Activated CD4-positive, alpha-beta T cell treated with anti-CD3 and anti-CD28 coated beads, Interleukin-2, amount 10 ng/mL, durations not matched to agents 24 days and 14 days (primary cell): ENCODE data around the gene DAB2IP. TPM values are rescaled to one million over a fixed set of nuclear protein-coding genes. Genes with fewer than 3 reads are reported as not detected.

Source experiments
- DNase-seq: peaks from one replicate; pipeline ENCODE4 v3.0.0; 2022
- H3K27ac Mint-ChIP-seq: one replicate; pipeline ENCODE4 v1.8.0; 2022; ENCODE audit warnings: mild to moderate bottlenecking, mixed read lengths
- H3K27me3 Mint-ChIP-seq: one replicate; pipeline ENCODE4 v1.8.0; 2022; ENCODE audit warnings: mixed read lengths
- H3K36me3 Mint-ChIP-seq: one replicate; pipeline ENCODE4 v1.8.0; 2022; ENCODE audit warnings: low read depth, mild to moderate bottlenecking, mixed read lengths
- H3K4me1 Mint-ChIP-seq: one replicate; pipeline ENCODE4 v1.8.0; 2021; ENCODE audit warnings: mixed read lengths
- H3K4me3 Mint-ChIP-seq: one replicate; pipeline ENCODE4 v1.8.0; 2022; ENCODE audit warnings: mild to moderate bottlenecking, moderate library complexity, mixed read lengths
- H3K9me3 Mint-ChIP-seq: one replicate; pipeline ENCODE4 v1.8.0; 2021; ENCODE audit warnings: mixed read lengths
- intact Hi-C: fragments of 100-400 bp; cut with micrococcal nuclease; formaldehyde crosslinking; loops from one replicate; pipeline ENCODE4 v1.15.1; 2023
- total RNA-seq: library from RNA; stranded (reverse); gene quantifications from 2 replicates; pipeline ENCODE4 v1.2.3, GENCODE V29; 2022

Gene DAB2IP
- total RNA-seq, 1 donor from 2014 or later = not detected

- no peak overlapping the region for H3K27ac Mint-ChIP-seq
- H3K27me3 Mint-ChIP-seq = peaks cover 30% of the 10 kb centered on the region
- H3K4me3 Mint-ChIP-seq = no peak overlapping the region
- no peaks in the 10 kb centered on the region for H3K9me3 Mint-ChIP-seq
- H3K4me1 Mint-ChIP-seq = peaks cover 2% of the 10 kb centered on the region
- no peak for DNase-seq
- intact Hi-C loops = no loop called here
- no peaks in the 10 kb centered on the region for H3K36me3 Mint-ChIP-seq
Observed at GRCh38 chr9:121656941-121657470, 5.6 kb downstream of the DAB2IP start.

- H3K27ac Mint-ChIP-seq = no peak overlapping the region
- H3K27me3 Mint-ChIP-seq = peaks cover 26% of the 10 kb centered on the region
- H3K36me3 Mint-ChIP-seq = no peaks in the 10 kb centered on the region
- no peak for DNase-seq
- H3K9me3 Mint-ChIP-seq = no peaks in the 10 kb centered on the region
- H3K4me1 Mint-ChIP-seq = no peaks in the 10 kb centered on the region
- intact Hi-C loops = no loop called here
- H3K4me3 Mint-ChIP-seq = no peak overlapping the region
Observed at GRCh38 chr9:121658166-121658565, 6.7 kb downstream of the DAB2IP start.

GRCh38 chr9:121658591-121658990 is 7.2 kb downstream of the DAB2IP start:
- Mint-ChIP-seq H3K4me1 (no peaks in the 10 kb centered on the region), H3K9me3 (no peaks in the 10 kb centered on the region)
- intact Hi-C loops = no loop called here

DNA sequence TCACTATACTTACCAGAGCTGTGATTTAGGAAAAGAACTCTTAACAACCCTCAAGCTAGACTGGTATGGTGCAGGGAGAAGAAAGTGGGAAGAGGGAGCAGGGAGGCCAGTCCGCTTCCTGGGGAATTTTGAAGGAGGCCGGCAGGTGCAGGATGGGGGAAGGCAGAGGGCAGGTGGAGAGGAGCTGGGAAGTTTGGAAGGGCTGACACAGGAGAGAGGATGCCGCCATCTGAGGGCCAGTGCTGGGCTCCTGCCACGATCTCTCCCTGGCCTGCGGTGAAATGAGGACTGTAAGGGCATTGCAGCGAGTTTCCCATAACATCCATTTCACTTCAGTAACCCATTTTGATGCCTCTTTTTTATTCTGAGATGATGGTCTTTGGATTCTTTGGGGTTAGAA is 8.9 kb downstream of the DAB2IP start:
- DNase-seq = no peak
- Mint-ChIP-seq H3K27me3 (peaks cover 20% of the 10 kb centered on the region), H3K4me3 (no peak overlapping the region), H3K4me1 (no peaks in the 10 kb centered on the region), H3K27ac (no peak overlapping the region), H3K9me3 (no peaks in the 10 kb centered on the region), H3K36me3 (no peaks in the 10 kb centered on the region)
- intact Hi-C loops = no loop called here

More at GRCh38 chr9:121658591-121658990, 7.2 kb downstream of the DAB2IP start:
- H3K4me3 Mint-ChIP-seq = no peak overlapping the region
- no peaks in the 10 kb centered on the region for H3K36me3 Mint-ChIP-seq
- peaks cover 25% of the 10 kb centered on the region for H3K27me3 Mint-ChIP-seq
- no peak overlapping the region for H3K27ac Mint-ChIP-seq
- DNase-seq = no peak

GRCh38 chr9:121660876-121661275 is 9.4 kb downstream of the DAB2IP start:
- intact Hi-C loops = no loop called here
- Mint-ChIP-seq H3K27me3 (peaks cover 20% of the 10 kb centered on the region), H3K27ac (no peak overlapping the region), H3K36me3 (no peaks in the 10 kb centered on the region), H3K9me3 (no peaks in the 10 kb centered on the region), H3K4me3 (no peak overlapping the region), H3K4me1 (no peaks in the 10 kb centered on the region)
- DNase-seq = no peak

DNA sequence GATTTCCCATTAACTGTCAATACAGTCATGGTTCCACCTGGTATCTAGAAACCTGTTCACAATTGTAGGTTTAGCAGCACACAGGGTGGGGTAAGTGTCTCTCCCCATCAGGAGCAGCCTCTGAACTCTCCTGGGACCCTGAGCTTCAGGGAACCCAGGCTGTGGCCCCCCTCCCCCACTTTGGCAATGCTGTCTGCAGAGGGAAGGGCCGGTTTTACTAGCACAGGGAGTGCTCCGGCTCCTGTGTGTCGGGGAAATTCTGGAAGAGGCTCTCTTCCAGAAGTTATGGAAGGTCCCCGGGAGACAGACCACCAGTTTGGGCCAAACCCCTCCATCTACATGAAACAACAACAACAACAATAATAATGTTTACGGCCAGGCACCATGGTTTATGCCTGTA is 9.9 kb downstream of the DAB2IP start:
- intact Hi-C loops = no loop called here
- H3K27me3 Mint-ChIP-seq = peaks cover 24% of the 10 kb centered on the region
- no peaks in the 10 kb centered on the region for H3K4me1 Mint-ChIP-seq
- H3K27ac Mint-ChIP-seq = no peak overlapping the region
- no peaks in the 10 kb centered on the region for H3K9me3 Mint-ChIP-seq
- H3K4me3 Mint-ChIP-seq = no peak overlapping the region
- H3K36me3 Mint-ChIP-seq = no peaks in the 10 kb centered on the region
- no peak for DNase-seq

DNA sequence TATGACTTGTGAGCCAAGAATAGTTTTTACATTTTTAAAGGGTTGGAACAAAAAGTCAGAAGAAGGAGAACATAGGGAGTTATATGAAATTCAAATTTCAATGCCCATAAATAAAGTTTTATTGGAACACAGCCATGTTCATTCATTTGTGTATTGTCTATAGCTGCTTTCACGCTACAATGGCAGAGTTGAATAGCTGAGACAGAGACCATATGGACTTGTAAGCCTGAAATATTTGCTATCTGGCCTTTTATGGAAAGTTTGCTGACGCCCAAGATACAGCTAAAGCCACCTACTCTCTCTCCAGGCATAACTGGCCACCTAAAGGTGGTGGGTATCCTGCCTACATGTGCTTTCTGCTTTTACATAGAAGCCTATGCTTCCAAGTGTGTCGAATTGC is 10.9 kb downstream of the DAB2IP start:
- Mint-ChIP-seq H3K9me3 (no peaks in the 10 kb centered on the region), H3K36me3 (no peaks in the 10 kb centered on the region), H3K27me3 (peaks cover 22% of the 10 kb centered on the region), H3K4me3 (no peak overlapping the region), H3K4me1 (no peaks in the 10 kb centered on the region), H3K27ac (no peak overlapping the region)
- intact Hi-C loops = no loop called here
- DNase-seq = no peak

GRCh38 chr9:121662891-121663580 is 11.6 kb downstream of the DAB2IP start:
- intact Hi-C loops = no loop called here
- DNase-seq = no peak
- Mint-ChIP-seq H3K36me3 (no peaks in the 10 kb centered on the region), H3K4me1 (no peaks in the 10 kb centered on the region), H3K27me3 (peaks cover 22% of the 10 kb centered on the region), H3K4me3 (no peak overlapping the region), H3K27ac (no peak overlapping the region), H3K9me3 (no peaks in the 10 kb centered on the region)

- intact Hi-C loops = no loop called here
- no peak overlapping the region for H3K27ac Mint-ChIP-seq
- H3K27me3 Mint-ChIP-seq = peaks cover 22% of the 10 kb centered on the region
- DNase-seq = no peak
- H3K36me3 Mint-ChIP-seq = no peaks in the 10 kb centered on the region
- H3K4me1 Mint-ChIP-seq = no peaks in the 10 kb centered on the region
- H3K4me3 Mint-ChIP-seq = no peak overlapping the region
- no peaks in the 10 kb centered on the region for H3K9me3 Mint-ChIP-seq
Observed at GRCh38 chr9:121663591-121663990, 12.2 kb downstream of the DAB2IP start.

DNA sequence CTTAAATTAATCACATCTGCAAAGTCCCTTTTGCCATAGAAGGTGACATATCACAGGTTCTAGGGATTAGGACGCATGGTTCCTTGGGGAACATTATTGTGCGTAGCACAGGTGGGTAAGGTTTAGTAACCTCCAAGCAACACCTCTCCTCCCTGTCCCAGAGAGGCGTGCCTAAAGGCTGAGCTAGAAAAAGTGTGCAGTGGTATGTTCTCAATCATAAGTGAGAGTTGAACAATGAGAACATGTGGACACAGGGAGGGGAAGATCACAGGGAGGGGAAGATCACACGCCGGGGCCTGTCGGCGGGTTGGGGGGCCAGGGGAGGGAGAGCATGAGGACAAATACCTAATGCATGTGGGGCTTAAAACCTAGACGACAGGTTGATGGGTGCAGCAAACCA is 14.9 kb downstream of the DAB2IP start:
- Mint-ChIP-seq H3K27ac (no peak overlapping the region), H3K36me3 (no peaks in the 10 kb centered on the region), H3K27me3 (peaks cover 21% of the 10 kb centered on the region), H3K4me3 (no peak overlapping the region), H3K4me1 (no peaks in the 10 kb centered on the region), H3K9me3 (no peaks in the 10 kb centered on the region)
- intact Hi-C loops = no loop called here
- no peak for DNase-seq

DNA sequence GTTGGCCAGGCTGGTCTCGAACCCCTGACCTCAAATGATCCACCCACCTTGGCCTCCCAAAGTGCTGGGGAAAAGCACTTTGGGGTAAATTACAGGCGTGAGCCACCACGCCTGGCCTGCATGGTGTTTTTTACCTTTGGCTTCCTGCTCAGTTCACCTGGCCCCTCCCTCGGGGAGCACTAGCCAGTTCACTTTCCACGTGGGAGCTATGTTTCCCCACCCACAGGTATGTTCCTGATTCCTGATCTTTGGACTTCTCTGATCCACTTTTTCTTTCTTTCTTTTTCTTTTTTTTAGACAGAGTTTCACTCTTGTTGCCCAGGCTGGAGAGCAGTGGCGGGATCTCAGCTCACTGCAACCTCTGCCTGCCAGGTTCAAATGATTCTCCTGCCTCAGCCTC is 15.8 kb downstream of the DAB2IP start:
- Mint-ChIP-seq H3K4me3 (no peak overlapping the region), H3K27ac (no peak overlapping the region), H3K9me3 (no peaks in the 10 kb centered on the region), H3K4me1 (no peaks in the 10 kb centered on the region), H3K36me3 (no peaks in the 10 kb centered on the region), H3K27me3 (peaks cover 21% of the 10 kb centered on the region)
- intact Hi-C loops = no loop called here
- DNase-seq = no peak

DNA sequence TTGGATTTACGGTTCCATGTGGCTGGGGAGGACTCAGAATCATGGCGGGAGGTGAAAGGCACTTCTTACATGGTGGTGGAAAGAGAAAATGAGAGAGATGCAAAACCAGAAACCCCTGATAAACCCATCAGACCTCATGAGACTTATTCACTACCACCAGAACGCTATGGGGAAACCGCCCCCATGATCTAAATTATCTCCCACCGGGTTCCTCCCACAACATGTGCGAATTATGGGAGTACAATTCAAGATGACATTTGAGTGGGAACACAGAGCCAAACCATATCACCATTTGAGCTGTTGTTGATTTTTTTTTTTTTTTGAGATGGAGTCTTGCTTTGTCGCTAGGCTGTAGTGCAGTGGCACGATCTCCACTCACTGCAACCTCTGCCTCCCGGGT is 16.5 kb downstream of the DAB2IP start:
- Mint-ChIP-seq H3K27ac (no peak overlapping the region), H3K27me3 (peaks cover 17% of the 10 kb centered on the region), H3K9me3 (no peaks in the 10 kb centered on the region), H3K36me3 (no peaks in the 10 kb centered on the region), H3K4me3 (no peak overlapping the region), H3K4me1 (no peaks in the 10 kb centered on the region)
- DNase-seq = no peak
- intact Hi-C loops = no loop called here

GRCh38 chr9:121670431-121670830 is 19.0 kb downstream of the DAB2IP start:
- Mint-ChIP-seq H3K9me3 (no peaks in the 10 kb centered on the region), H3K36me3 (no peaks in the 10 kb centered on the region), H3K4me1 (no peaks in the 10 kb centered on the region), H3K4me3 (no peak overlapping the region), H3K27ac (no peak overlapping the region), H3K27me3 (peaks cover 6% of the 10 kb centered on the region)
- intact Hi-C loops = no loop called here
- no peak for DNase-seq

DNA sequence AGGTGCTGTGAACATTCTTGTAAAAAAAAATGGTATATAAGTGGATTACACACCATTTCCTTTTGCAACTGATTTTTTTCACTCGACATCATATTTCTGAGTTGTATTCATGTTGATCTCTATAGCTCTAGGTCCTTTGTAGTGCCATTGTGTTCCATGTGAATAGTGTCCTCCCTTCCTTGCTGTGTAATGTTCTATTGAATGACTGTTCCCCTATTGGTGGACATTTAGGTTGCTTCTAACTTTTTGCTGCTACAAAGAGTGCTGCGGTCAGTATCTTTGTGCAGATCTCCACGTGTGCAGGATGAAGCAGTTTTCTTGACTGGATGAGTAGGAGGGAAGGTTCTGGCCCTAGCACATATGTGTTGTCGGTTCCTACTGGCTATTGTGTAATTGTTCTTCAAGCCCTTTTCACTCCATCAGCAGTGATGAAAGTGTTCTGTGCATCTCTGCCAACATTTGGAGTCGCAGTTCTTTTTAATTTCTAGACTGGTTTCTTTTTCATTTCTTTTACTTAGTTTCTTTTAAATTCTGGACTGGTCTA is 20.2 kb downstream of the DAB2IP start:
- H3K4me1 Mint-ChIP-seq = no peaks in the 10 kb centered on the region
- no peak overlapping the region for H3K27ac Mint-ChIP-seq
- intact Hi-C loops = no loop called here
- no peak for DNase-seq
- H3K36me3 Mint-ChIP-seq = no peaks in the 10 kb centered on the region
- no peak overlapping the region for H3K4me3 Mint-ChIP-seq
- no peaks in the 10 kb centered on the region for H3K9me3 Mint-ChIP-seq
- peaks cover 2% of the 10 kb centered on the region for H3K27me3 Mint-ChIP-seq

DNA sequence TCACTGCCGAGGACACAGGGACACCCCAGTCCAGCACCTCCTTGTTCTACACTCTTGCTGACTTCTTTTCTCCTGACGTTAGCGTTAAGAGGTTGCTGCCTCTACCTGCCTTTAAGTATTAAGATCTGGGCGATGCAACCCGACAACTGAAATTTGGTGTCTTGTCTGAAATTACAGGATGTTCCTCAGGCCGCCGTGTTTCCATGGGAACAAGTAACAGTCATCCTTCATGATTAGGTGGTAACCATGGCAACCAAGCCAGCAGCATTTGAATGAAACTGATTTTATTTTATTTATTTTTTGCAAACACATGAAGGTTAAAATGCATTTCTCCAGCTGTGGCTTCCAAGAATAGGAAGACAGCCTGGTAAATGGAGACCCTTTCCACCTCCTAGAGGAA is 20.8 kb downstream of the DAB2IP start:
- intact Hi-C loops = no loop called here
- DNase-seq = no peak
- H3K27ac Mint-ChIP-seq = no peak overlapping the region
- H3K4me3 Mint-ChIP-seq = no peak overlapping the region
- no peaks in the 10 kb centered on the region for H3K9me3 Mint-ChIP-seq
- H3K4me1 Mint-ChIP-seq = no peaks in the 10 kb centered on the region
- peaks cover 2% of the 10 kb centered on the region for H3K27me3 Mint-ChIP-seq
- no peaks in the 10 kb centered on the region for H3K36me3 Mint-ChIP-seq
